Hepatocyte (in vitro differentiated cells): ENCODE data around the gene PRSS33. TPM values are rescaled to one million over a fixed set of nuclear protein-coding genes. Genes with fewer than 3 reads are reported as not detected.

ENCODE experiments used
- DNase-seq: peaks from one replicate; pipeline ENCODE4 v3.0.0-alpha.2; 2016; ENCODE audit warnings: low spot score
- H2AFZ ChIP-seq: fragments of 200-600 bp; sonication (generic); 2 replicates; pipeline ENCODE4 v1.6.0; 2016; ENCODE audit warnings: antibody characterized with exemption, mild to moderate bottlenecking
- H3K27ac ChIP-seq: fragments of 200-600 bp; sonication (generic); 2 replicates; pipeline ENCODE4 v1.5.1; 2016; ENCODE audit warnings: mild to moderate bottlenecking
- H3K27me3 ChIP-seq: fragments of 200-600 bp; sonication (generic); 2 replicates; pipeline ENCODE4 v1.6.1; 2016
- H3K36me3 ChIP-seq: fragments of 200-600 bp; sonication (generic); replicated peaks from 2 replicates; pipeline ENCODE4 v1.5.1; 2016; ENCODE audit warnings: low read depth; ENCODE audit not compliant: insufficient read depth
- H3K4me1 ChIP-seq: fragments of 200-600 bp; sonication (generic); 2 replicates; pipeline ENCODE4 v1.5.1; 2016; ENCODE audit warnings: mild to moderate bottlenecking, moderate library complexity; ENCODE audit not compliant: insufficient read depth
- H3K4me2 ChIP-seq: fragments of 200-600 bp; sonication (generic); 2 replicates; pipeline ENCODE4 v1.6.0; 2016
- H3K4me3 ChIP-seq: fragments of 200-600 bp; sonication (generic); 2 replicates; pipeline ENCODE4 v1.5.1; 2016; ENCODE audit warnings: mild to moderate bottlenecking
- H3K79me2 ChIP-seq: fragments of 200-600 bp; sonication (generic); 2 replicates; pipeline ENCODE4 v1.6.0; 2017; ENCODE audit warnings: mild to moderate bottlenecking
- H3K9me2 ChIP-seq: fragments of 200-600 bp; sonication (generic); replicated peaks from 2 replicates; pipeline ENCODE4 v1.6.0; 2017; ENCODE audit warnings: mild to moderate bottlenecking; ENCODE audit not compliant: insufficient read depth
- H3K9me3 ChIP-seq: fragments of 200-600 bp; sonication (generic); 2 replicates; pipeline ENCODE4 v1.5.1; 2016; ENCODE audit warnings: low read depth, mild to moderate bottlenecking
- H4K20me1 ChIP-seq: fragments of 200-600 bp; sonication (generic); 2 replicates; pipeline ENCODE4 v1.6.0; 2016; ENCODE audit warnings: mild to moderate bottlenecking; ENCODE audit not compliant: insufficient read depth, poor library complexity, severe bottlenecking
- EZH2 ChIP-seq: fragments of 200-600 bp; sonication (generic); IDR thresholded peaks from 2 replicates; pipeline ENCODE4 v1.6.1; 2016; ENCODE audit warnings: antibody characterized with exemption, mild to moderate bottlenecking, borderline replicate concordance
- EZH2phosphoT487 ChIP-seq: fragments of 200-600 bp; sonication (generic); IDR thresholded peaks from one replicate; pipeline ENCODE4 v1.6.1; 2018; ENCODE audit warnings: antibody characterized with exemption, mild to moderate bottlenecking, low read depth, moderate library complexity; ENCODE audit not compliant: unreplicated experiment, severe bottlenecking
- WGBS: methylation state at CpG from one replicate; pipeline ENCODE4 v1.1.6; 2016; ENCODE audit warnings: low lambda C conversion rate; ENCODE audit errors: missing lambda C conversion rate; 5-methylcytosine and 5-hydroxymethylcytosine counted together
- polyA plus RNA-seq: library from polyadenylated mRNA; unstranded; fragments of >200 nt; fragmentation: Nextera tagmentation; extraction: Ambion mirVana; gene quantifications from 2 replicates; pipeline ENCODE4 v1.2.1, GENCODE V29; 2016
- total RNA-seq: library from RNA; depleted of rRNA; stranded (reverse); fragments of >200 nt; gene quantifications from 2 replicates; pipeline ENCODE4 v1.2.3, GENCODE V29; 2014
- TF ChIP-seq, protein P1 (sequence below): fragments of 200-600 bp; sonication (generic); IDR thresholded peaks from 2 replicates; pipeline ENCODE4 v1.5.1; 2016; ENCODE audit warnings: antibody characterized with exemption, mild to moderate bottlenecking; ENCODE audit not compliant: poor library complexity

Gene PRSS33
- total and polyA plus RNA-seq, 2 experiments from 2014 or later: not detected

DNA sequence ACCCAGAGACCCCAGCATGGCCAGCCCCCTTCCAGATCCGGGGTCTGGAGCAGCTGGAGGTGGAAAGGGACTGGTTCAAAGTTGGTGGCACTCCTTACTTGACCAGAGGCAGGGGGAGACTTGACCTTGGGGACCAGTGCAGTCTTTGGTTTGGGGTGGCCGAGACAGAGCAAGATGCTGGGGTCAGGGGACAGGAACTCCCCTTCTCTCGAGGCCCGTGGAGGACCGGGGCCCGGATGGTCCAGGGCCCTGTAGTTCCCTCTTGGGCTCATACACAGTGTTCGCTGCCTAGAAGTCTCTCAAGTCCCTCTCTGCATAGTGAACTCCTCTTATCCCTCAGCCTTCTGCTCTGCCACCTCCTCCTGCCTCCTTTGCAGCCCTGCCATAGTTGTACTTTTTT lies 601 bp upstream of the PRSS33 start:
- Histone ChIP-seq H2AFZ (no peak overlapping the region), H3K27ac (no peak overlapping the region), H3K4me3 (no peak overlapping the region), H3K4me2 (no peak overlapping the region), H3K4me1 (no peaks in the 10 kb centered on the region), H3K36me3 (no peaks in the 10 kb centered on the region), H3K9me2 (no peaks in the 10 kb centered on the region), H3K79me2 (no peaks in the 10 kb centered on the region), H4K20me1 (no peaks in the 10 kb centered on the region), H3K9me3 (no peaks in the 10 kb centered on the region), H3K27me3 (no peaks in the 10 kb centered on the region)
- TF ChIP-seq, protein P1, sequence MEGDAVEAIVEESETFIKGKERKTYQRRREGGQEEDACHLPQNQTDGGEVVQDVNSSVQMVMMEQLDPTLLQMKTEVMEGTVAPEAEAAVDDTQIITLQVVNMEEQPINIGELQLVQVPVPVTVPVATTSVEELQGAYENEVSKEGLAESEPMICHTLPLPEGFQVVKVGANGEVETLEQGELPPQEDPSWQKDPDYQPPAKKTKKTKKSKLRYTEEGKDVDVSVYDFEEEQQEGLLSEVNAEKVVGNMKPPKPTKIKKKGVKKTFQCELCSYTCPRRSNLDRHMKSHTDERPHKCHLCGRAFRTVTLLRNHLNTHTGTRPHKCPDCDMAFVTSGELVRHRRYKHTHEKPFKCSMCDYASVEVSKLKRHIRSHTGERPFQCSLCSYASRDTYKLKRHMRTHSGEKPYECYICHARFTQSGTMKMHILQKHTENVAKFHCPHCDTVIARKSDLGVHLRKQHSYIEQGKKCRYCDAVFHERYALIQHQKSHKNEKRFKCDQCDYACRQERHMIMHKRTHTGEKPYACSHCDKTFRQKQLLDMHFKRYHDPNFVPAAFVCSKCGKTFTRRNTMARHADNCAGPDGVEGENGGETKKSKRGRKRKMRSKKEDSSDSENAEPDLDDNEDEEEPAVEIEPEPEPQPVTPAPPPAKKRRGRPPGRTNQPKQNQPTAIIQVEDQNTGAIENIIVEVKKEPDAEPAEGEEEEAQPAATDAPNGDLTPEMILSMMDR: no peak
- no peak for TF ChIP-seq EZH2phosphoT487
- no peak for TF ChIP-seq EZH2
- no peak for DNase-seq
- WGBS: 61% methylated on average over 7 of the region's 7 CpGs

- no CpG with 5 or more reads among the region's 3 CpGs for WGBS
- Histone ChIP-seq H3K27ac (no peak overlapping the region), H3K9me3 (no peaks in the 10 kb centered on the region), H3K4me2 (no peak overlapping the region), H3K36me3 (no peaks in the 10 kb centered on the region), H4K20me1 (no peaks in the 10 kb centered on the region), H3K4me3 (no peak overlapping the region), H3K79me2 (no peaks in the 10 kb centered on the region), H2AFZ (no peak overlapping the region), H3K9me2 (no peaks in the 10 kb centered on the region), H3K27me3 (no peaks in the 10 kb centered on the region), H3K4me1 (no peaks in the 10 kb centered on the region)
- DNase-seq: no peak
- TF ChIP-seq, protein P1: no peak
- no peak for TF ChIP-seq EZH2phosphoT487
- no peak for TF ChIP-seq EZH2
Measured at GRCh38 chr16:2786826-2787151, 571 bp downstream of the PRSS33 start.

GRCh38 chr16:2786061-2786825 lies 1.1 kb downstream of the PRSS33 start:
- WGBS: 72% methylated on average over 15 of the region's 15 CpGs
- Histone ChIP-seq H3K27me3 (no peaks in the 10 kb centered on the region), H3K9me3 (no peaks in the 10 kb centered on the region), H3K4me1 (no peaks in the 10 kb centered on the region), H3K79me2 (no peaks in the 10 kb centered on the region), H3K9me2 (no peaks in the 10 kb centered on the region), H3K4me3 (no peak overlapping the region), H3K4me2 (no peak overlapping the region), H2AFZ (no peak overlapping the region), H4K20me1 (no peaks in the 10 kb centered on the region), H3K36me3 (no peaks in the 10 kb centered on the region), H3K27ac (no peak overlapping the region)
- no peak for DNase-seq
- TF ChIP-seq EZH2phosphoT487 (no peak), EZH2 (no peak)
- TF ChIP-seq, protein P1: no peak
